Vagina (tissue), 2 donors: ENCODE results near the gene TMED10. TPM values are rescaled to one million over a fixed set of nuclear protein-coding genes. Genes with fewer than 3 reads are reported as not detected.

Experiments
- DNase-seq, 2 donors: peaks; one replicate each; pipeline ENCODE4 v3.0.0-alpha.2; 2017; ENCODE audit errors: extremely low spot score in 2 of 2
- H3K27ac ChIP-seq: fragments of 200-600 bp; sonication (generic); one replicate; pipeline ENCODE4 v1.5.1; 2019
- H3K27me3 ChIP-seq: fragments of 200-600 bp; sonication (generic); one replicate; pipeline ENCODE4 v1.5.1; 2019
- H3K36me3 ChIP-seq, 2 donors: fragments of 200-600 bp; sonication (generic); one replicate each; pipeline ENCODE4 v1.5.1; 2017 to 2019
- H3K4me1 ChIP-seq: fragments of 200-600 bp; sonication (generic); one replicate; pipeline ENCODE4 v1.5.1; 2019
- H3K4me3 ChIP-seq, 2 donors: fragments of 200-600 bp; sonication (generic); 1 replicate in 1 of 2; 2 replicates in 1 of 2; pipeline ENCODE4 v1.5.1; 2016 to 2019
- H3K9me3 ChIP-seq: fragments of 200-600 bp; sonication (generic); one replicate; pipeline ENCODE4 v1.5.1; 2019
- POLR2A ChIP-seq, 2 donors: fragments of 450-650 bp; IDR thresholded peaks; one replicate each; pipeline ENCODE4 v1.6.1; 2017; ENCODE audit warnings: antibody characterized with exemption in 2 of 2, mild to moderate bottlenecking in 2 of 2, moderate library complexity in 2 of 2
- POLR2AphosphoS5 ChIP-seq, 2 donors: sonication (generic); formaldehyde crosslinking; IDR thresholded peaks; one replicate each; pipeline ENCODE4 v1.9.0; 2017; ENCODE audit warnings: antibody characterized with exemption in 2 of 2, mild to moderate bottlenecking in 2 of 2, low read depth in 1 of 2; ENCODE audit not compliant: insufficient read depth in 1 of 2
- intact Hi-C: fragments of 100-400 bp; cut with DNase I; formaldehyde crosslinking; loops from one replicate; pipeline ENCODE4 v1.15.1; 2023
- total RNA-seq: library from RNA; depleted of rRNA; stranded (reverse); fragments of >200 nt; gene quantifications from one replicate; pipeline ENCODE4 v1.2.3, GENCODE V29; 2016
- TF ChIP-seq, protein P1 (sequence below), 3 experiments: fragments of 450-650 bp in 2 of 3; fragments of 200-600 bp in 1 of 3; sonication (generic) in 1 of 3; IDR thresholded peaks; one replicate each; pipeline ENCODE4 v1.5.1; 2017 to 2019; ENCODE audit warnings: antibody characterized with exemption in 3 of 3, mild to moderate bottlenecking in 2 of 3, moderate library complexity in 2 of 3

The TMED10 gene
- total RNA-seq, 1 donor from 2014 or later = 249 TPM

- no peak for DNase-seq
Measured at GRCh38 chr14:75220156-75220555, 43.7 kb upstream of the TMED10 start.

GRCh38 chr14:75217508-75218206 lies 41.2 kb upstream of the TMED10 start:
- Histone ChIP-seq H3K27ac (no peak overlapping the region), H3K36me3 (no peaks in the 10 kb centered on the region), H3K4me1 (no peaks in the 10 kb centered on the region), H3K9me3 (no peaks in the 10 kb centered on the region), H3K4me3 (no peak overlapping the region), H3K27me3 (no peaks in the 10 kb centered on the region)
- TF ChIP-seq, protein P1, sequence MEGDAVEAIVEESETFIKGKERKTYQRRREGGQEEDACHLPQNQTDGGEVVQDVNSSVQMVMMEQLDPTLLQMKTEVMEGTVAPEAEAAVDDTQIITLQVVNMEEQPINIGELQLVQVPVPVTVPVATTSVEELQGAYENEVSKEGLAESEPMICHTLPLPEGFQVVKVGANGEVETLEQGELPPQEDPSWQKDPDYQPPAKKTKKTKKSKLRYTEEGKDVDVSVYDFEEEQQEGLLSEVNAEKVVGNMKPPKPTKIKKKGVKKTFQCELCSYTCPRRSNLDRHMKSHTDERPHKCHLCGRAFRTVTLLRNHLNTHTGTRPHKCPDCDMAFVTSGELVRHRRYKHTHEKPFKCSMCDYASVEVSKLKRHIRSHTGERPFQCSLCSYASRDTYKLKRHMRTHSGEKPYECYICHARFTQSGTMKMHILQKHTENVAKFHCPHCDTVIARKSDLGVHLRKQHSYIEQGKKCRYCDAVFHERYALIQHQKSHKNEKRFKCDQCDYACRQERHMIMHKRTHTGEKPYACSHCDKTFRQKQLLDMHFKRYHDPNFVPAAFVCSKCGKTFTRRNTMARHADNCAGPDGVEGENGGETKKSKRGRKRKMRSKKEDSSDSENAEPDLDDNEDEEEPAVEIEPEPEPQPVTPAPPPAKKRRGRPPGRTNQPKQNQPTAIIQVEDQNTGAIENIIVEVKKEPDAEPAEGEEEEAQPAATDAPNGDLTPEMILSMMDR (IDR thresholded peaks at IDR 0.05) = no peak
- no peak for TF ChIP-seq POLR2A (IDR thresholded peaks at IDR 0.05)
- no peak for TF ChIP-seq POLR2AphosphoS5 (IDR thresholded peaks at IDR 0.05; ENCODE audit: insufficient read depth in 1 of 2, low read depth in 1 of 2)
- intact Hi-C loops = no loop called here
- no peak for DNase-seq

More at GRCh38 chr14:75220156-75220555, 43.7 kb upstream of the TMED10 start:
- H3K4me3 ChIP-seq = no peak overlapping the region
- no peak overlapping the region for H3K27ac ChIP-seq
- no peaks in the 10 kb centered on the region for H3K27me3 ChIP-seq
- intact Hi-C loops = no loop called here
- no peaks in the 10 kb centered on the region for H3K4me1 ChIP-seq
- no peak for TF ChIP-seq POLR2AphosphoS5 (IDR thresholded peaks at IDR 0.05; ENCODE audit: insufficient read depth in 1 of 2, low read depth in 1 of 2)
- TF ChIP-seq, protein P1 (IDR thresholded peaks at IDR 0.05) = no peak
- TF ChIP-seq POLR2A (IDR thresholded peaks at IDR 0.05) = no peak
- no peaks in the 10 kb centered on the region for H3K36me3 ChIP-seq
- no peaks in the 10 kb centered on the region for H3K9me3 ChIP-seq

DNA sequence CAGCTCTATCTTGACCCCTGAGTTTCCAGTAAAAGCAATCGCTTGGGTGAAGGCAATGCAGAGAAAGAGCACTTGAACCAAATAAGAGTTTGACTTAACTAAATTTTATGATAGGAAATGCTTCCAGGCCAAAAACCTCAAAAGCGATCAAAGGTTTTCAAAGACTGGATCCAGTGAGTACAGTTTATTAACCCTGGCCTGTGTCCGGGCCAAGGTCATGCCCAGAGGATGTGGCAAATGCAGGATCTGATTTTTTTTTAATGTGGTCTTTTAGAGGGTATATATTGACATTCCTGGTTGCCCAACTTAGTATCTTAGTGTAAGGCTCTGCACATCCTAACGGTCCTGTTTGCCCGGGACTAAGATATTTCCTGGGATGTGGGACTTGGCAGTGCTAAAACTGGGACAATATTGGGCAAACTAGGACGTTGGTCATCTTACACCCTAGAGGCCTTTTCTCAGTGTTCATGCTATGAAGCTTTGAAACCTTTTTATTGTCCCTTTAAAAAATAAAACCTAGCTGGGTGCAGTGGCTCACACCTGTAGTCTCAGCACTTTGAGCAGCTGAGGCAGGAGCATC lies 40.1 kb upstream of the TMED10 start:
- H3K9me3 ChIP-seq = no peaks in the 10 kb centered on the region
- no peak overlapping the region for H3K4me3 ChIP-seq
- TF ChIP-seq POLR2A (IDR thresholded peaks at IDR 0.05) = no peak
- no peak for TF ChIP-seq POLR2AphosphoS5 (IDR thresholded peaks at IDR 0.05; ENCODE audit: insufficient read depth in 1 of 2, low read depth in 1 of 2)
- TF ChIP-seq, protein P1 (IDR thresholded peaks at IDR 0.05) = no peak
- no peak overlapping the region for H3K27ac ChIP-seq
- no peaks in the 10 kb centered on the region for H3K27me3 ChIP-seq
- H3K36me3 ChIP-seq = no peaks in the 10 kb centered on the region
- intact Hi-C loops = no loop called here
- no peak for DNase-seq
- H3K4me1 ChIP-seq = no peaks in the 10 kb centered on the region

DNA sequence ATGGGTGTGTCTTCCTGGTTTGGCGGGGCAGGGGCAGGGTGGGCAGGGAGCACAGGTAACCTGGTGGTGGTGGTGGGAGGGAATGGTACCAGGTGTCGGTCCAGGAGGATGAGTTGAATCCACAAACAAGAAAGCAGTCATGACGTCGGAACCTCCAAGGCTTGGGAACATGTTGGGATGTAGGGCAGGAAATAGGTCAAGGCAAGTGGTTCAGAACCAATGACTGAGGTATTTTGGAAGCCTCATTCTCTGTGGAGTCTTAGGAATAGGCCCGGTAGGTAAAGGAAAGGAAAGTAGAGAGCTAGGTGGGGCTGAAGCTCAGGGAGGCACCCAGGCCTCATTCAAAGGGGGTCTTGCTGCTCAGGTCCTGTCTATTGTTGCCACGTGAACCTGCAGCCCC lies 39.1 kb upstream of the TMED10 start:
- intact Hi-C loops = no loop called here
- no peaks in the 10 kb centered on the region for H3K4me1 ChIP-seq
- H3K9me3 ChIP-seq = no peaks in the 10 kb centered on the region
- no peak for DNase-seq
- no peak overlapping the region for H3K4me3 ChIP-seq
- no peak overlapping the region for H3K27ac ChIP-seq
- no peaks in the 10 kb centered on the region for H3K36me3 ChIP-seq
- TF ChIP-seq POLR2AphosphoS5 (IDR thresholded peaks at IDR 0.05; ENCODE audit: insufficient read depth in 1 of 2, low read depth in 1 of 2) (no peak), POLR2A (IDR thresholded peaks at IDR 0.05) (no peak)
- TF ChIP-seq, protein P1 (IDR thresholded peaks at IDR 0.05) = no peak
- no peaks in the 10 kb centered on the region for H3K27me3 ChIP-seq

DNA sequence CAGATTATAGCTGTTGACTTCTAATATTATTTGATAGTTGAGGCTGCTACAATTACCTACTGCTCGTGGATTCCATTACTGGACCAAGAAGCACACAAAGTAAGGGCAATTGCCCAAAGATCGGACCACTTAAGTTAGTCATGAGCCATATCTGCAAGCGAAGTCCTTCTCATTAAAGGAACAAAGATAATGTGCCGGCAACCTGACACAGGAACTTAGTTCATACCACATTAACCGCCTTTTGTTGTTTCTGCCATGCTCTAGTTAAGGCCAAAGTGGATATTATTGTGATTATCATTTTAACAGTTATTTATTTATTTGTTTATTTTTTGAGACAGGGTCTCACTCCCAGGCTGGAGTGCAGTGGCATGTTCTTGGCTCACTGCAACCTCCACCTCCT lies 38.1 kb upstream of the TMED10 start:
- no peak for DNase-seq
- intact Hi-C loops = no loop called here
- H3K4me3 ChIP-seq = no peak overlapping the region
- H3K36me3 ChIP-seq = no peaks in the 10 kb centered on the region
- no peaks in the 10 kb centered on the region for H3K9me3 ChIP-seq
- H3K27me3 ChIP-seq = no peaks in the 10 kb centered on the region
- no peaks in the 10 kb centered on the region for H3K4me1 ChIP-seq
- TF ChIP-seq POLR2AphosphoS5 (IDR thresholded peaks at IDR 0.05; ENCODE audit: insufficient read depth in 1 of 2, low read depth in 1 of 2) (no peak), POLR2A (IDR thresholded peaks at IDR 0.05) (no peak)
- TF ChIP-seq, protein P1 (IDR thresholded peaks at IDR 0.05) = no peak
- H3K27ac ChIP-seq = no peak overlapping the region
